ENCODE data around the gene HEMK1.

DNA sequence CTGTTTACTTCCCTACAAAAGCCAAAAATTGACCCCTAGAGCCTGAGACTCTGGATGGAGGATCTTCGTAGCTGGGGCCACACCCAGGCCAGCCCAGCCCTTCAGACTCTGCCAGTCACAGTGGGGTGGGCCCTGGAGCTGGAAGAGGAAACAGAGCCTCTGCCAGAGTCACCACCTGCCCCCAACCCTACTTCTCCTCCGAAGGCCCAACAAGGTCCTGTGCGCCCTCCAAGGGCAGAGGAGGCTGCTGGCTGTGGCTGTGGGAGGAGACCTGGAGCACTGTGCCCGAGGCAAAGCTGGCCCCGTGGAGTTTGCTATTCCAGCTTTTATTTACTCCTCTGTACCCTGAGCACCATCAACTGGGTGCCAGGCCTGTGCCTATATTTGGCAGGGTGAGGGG, 23.2 kb downstream of the HEMK1 start:
- TF ChIP-seq EZH2phosphoT487 (IDR thresholded peaks at IDR 0.05; ENCODE audit: borderline replicate concordance) (no peak), CTCF (conservative IDR thresholded peaks at IDR 0.05; ENCODE audit: low read length) (no peak)

Measured in Loucy (cell line).